GM12864 (cell line): ENCODE measurements around the gene MT3.

Source experiments
- DNase-seq: peaks from one replicate; pipeline ENCODE4 v3.0.0-alpha.2; 2011; ENCODE audit warnings: low read depth
- H3K4me3 ChIP-seq: 2 replicates; pipeline ENCODE4 v1.5.1; 2011; ENCODE audit warnings: mild to moderate bottlenecking, low read depth, low read length, control low read depth
- TF ChIP-seq, protein P1 (sequence below): IDR thresholded peaks from 2 replicates; pipeline ENCODE4 v1.5.1; 2011; ENCODE audit warnings: low read depth, mild to moderate bottlenecking, moderate library complexity, low read length, control low read depth, inconsistent platforms; ENCODE audit errors: missing control alignments

Gene MT3

DNA sequence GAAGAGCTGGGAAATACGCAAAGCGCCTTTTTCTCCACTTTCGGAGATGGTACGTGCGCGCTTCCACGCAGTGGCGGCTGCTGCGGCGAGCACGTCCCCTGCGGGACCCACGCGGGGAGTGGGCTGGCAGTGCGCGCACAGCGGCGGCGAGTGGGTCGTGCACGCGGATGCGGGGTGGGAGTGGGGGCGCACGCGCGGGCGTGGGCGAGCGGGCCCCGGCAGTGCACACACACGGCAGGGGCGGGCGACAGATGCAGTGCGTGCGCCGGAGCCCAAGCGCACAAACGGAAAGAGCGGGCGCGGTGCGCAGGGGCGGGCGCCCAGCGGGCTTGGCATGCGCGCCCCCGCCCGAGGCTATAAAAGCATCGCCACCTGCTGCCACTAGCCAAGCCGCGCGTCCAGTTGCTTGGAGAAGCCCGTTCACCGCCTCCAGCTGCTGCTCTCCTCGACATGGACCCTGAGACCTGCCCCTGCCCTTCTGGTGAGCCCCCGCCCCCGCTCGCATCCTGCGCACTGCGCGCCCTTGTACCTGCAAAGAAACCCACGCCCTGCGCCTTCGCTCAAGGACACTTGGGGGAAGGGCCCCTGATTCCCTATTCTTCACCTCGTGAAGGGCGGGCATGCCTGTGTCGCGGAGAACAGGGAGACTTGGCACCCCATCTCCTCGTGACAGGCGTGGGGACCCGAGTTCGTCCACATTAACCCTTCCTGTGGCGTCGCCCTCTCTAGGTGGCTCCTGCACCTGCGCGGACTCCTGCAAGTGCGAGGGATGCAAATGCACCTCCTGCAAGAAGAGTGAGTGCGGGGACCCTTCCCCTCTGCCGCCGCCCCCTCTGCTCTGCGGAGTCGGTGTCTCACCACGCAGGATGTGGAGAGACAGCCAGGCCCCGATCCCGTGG is at the start of gene MT3:
Gene MT3 (plus strand): TSS at position 388 of the 899 bp plus-strand sequence. CDS start 63 bp downstream, at position 451.
- no peak within 1 kb of the TSS for H3K4me3 ChIP-seq
- TF ChIP-seq, protein P1, sequence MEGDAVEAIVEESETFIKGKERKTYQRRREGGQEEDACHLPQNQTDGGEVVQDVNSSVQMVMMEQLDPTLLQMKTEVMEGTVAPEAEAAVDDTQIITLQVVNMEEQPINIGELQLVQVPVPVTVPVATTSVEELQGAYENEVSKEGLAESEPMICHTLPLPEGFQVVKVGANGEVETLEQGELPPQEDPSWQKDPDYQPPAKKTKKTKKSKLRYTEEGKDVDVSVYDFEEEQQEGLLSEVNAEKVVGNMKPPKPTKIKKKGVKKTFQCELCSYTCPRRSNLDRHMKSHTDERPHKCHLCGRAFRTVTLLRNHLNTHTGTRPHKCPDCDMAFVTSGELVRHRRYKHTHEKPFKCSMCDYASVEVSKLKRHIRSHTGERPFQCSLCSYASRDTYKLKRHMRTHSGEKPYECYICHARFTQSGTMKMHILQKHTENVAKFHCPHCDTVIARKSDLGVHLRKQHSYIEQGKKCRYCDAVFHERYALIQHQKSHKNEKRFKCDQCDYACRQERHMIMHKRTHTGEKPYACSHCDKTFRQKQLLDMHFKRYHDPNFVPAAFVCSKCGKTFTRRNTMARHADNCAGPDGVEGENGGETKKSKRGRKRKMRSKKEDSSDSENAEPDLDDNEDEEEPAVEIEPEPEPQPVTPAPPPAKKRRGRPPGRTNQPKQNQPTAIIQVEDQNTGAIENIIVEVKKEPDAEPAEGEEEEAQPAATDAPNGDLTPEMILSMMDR = no peak
- no peak for DNase-seq

DNA sequence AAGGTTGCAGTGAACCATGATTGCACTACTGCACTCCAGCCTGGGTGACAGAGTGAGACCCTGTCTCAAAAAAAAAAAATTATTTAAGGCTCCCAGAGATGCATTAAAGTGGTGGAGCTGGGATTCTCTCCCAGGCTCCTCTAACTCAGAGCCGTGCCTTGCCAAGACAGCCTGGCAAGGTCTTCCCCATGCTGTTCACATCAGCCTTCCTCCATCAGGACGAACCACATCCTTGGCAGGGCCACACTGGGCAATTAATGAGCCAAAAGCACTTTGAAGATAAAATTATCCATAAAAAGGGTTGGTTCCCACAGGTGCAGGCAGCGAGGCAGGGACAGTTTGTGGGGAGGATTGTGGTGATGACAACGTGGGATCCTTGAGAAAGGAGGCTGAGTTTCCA is 49.7 kb upstream of the MT3 start:
- H3K4me3 ChIP-seq = no peak overlapping the region
- TF ChIP-seq, protein P1 = no peak
- DNase-seq = no peak

DNA sequence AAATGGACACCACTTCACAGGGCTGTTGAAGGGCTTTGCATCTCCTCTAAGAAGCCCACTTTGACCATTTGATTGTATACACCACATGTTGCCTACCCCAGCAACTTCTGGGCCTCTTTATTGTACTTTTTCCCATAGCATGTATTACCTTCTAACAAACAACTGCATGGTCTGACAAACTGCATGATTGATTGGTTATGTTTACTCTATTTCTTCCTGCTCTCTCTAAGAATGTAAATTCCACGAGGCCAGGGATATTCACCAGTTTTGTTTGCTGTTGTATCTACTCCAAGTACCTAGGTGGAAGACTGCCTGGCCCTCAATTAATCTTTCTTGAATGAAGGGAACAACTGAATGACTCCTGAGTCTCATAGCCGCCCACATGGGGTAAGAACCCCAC is 47.3 kb upstream of the MT3 start:
- TF ChIP-seq, protein P1 = no peak
- no peak overlapping the region for H3K4me3 ChIP-seq

DNA sequence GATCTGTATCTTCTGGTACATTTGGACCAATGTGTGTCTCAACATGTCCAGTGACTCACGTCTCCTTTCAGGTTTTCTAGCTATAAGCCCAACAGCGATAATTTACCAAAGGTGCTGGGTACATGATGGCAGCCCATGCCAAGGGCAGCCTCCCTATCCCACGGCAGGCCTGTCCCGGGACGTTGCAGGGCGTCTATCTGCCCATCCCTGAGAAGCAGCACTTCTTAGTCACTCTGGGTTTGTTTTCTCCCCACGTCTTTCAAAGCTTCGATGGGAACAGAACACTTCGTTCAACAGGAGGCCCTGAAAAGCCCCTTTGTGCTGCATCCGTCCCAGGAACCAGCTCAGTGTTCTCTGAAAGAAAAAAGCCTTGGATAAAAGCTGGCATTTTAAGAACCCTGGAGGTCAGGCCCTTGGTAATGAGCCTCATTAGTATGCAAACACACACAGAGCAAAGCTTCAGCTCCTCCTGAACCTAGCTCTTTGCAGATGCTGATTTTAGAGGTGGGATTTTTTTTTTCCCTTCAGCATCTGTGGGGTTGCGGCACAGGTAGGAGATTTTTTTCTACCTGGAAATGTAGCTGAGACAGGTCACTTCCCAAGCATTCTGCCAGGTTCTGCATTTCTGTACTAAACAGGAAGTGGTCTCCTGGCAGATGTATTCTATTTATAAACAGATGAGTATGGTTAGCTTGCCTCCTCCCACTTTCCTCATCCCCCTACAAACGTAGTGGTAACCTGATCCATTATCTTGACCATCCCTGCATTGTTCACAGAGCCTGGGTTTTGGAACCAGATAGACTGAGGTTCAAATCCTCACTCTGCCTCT is 42.0 kb upstream of the MT3 start:
- H3K4me3 ChIP-seq = no peak overlapping the region
- DNase-seq = no peak
- TF ChIP-seq, protein P1 = no peak

More for the DNA sequence above, 47.3 kb upstream of the MT3 start:
- DNase-seq = no peak

DNA sequence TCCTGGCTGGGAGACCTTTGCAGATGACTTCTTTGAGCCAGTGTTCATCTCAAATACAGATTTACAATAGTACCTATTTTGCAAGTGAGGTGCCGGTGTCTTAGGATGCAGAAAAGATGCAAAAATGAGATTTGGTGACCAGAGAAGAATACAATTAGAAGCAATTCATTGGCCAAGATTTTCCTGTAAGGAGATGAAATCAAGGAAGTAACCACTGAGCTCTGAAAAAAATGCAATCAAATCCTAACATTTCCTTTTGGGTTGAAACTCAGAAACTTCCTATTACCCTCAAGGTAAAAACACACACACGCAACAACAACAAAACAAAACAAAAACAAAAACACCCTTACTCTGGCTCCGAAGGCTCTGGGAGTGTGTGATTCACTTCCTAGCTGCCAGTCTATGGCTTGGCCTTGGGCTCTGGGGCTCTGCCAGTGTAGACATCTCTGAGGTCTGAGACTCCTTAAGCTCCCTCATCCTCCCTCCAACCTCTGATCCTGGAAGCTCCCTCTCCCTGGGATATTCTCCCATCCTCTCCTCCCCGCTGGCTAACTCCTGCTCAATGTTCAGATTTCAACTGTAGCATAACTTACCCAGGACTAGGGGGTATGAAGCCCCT is 41.3 kb upstream of the MT3 start:
- TF ChIP-seq, protein P1 = no peak
- DNase-seq = no peak
- H3K4me3 ChIP-seq = no peak overlapping the region

DNA sequence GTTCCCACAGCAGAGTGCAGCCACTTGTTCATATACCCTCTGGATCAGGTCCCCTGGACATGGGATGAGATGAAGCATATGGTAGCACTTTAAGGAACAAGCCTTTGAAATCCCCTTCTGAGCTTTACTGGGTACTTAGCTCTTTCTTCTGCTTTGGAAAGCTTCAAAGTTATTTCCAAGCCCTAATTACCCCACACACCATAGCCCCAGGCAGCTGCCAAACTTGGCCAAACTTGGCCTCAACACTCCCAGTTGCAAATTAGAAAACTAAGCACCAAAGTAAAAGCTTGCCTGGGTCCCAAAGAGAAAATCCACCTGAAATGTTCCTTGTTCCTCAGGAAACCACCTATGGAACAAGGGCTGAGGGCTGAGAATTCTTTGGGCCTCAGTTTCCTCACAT is 40.2 kb upstream of the MT3 start:
- no peak overlapping the region for H3K4me3 ChIP-seq
- DNase-seq = no peak
- TF ChIP-seq, protein P1 = no peak
